Muscle of back (tissue), 11 donors: ENCODE measurements around the gene GLT6D1. TPM values are rescaled to one million over a fixed set of nuclear protein-coding genes. Genes with fewer than 3 reads are reported as not detected.

Source experiments
- DNase-seq, 3 donors: peaks; one replicate each; pipeline versions ENCODE4 v3.0.0 to v3.0.0-alpha.2; 2013
- polyA plus RNA-seq, 10 donors: library from polyadenylated mRNA; unstranded; fragments of 120-200 nt; gene quantifications; one replicate each; pipeline ENCODE4 v1.2.1, GENCODE V29; 2013; ENCODE audit not compliant: insufficient read length in 10 of 10

The GLT6D1 gene
- polyA plus RNA-seq, 10 donors, result not detected

- DNase-seq, result no peak
These were observed 15.1 kb downstream of the GLT6D1 start for GRCh38 chr9:135624282-135624681.

GRCh38 chr9:135622415-135623020, 16.8 kb downstream of the GLT6D1 start:
- no peak for DNase-seq

- DNase-seq, result no peak
These were observed 18.8 kb downstream of the GLT6D1 start for GRCh38 chr9:135620558-135620957.

- no peak for DNase-seq
These were observed 19.8 kb downstream of the GLT6D1 start for GRCh38 chr9:135619599-135619886.

GRCh38 chr9:135618866-135619598, 20.3 kb downstream of the GLT6D1 start:
- DNase-seq, result no peak

GRCh38 chr9:135617991-135618411, 21.3 kb downstream of the GLT6D1 start:
- no peak for DNase-seq

GRCh38 chr9:135617538-135617900, 21.8 kb downstream of the GLT6D1 start:
- DNase-seq, result no peak

GRCh38 chr9:135616619-135617537, 22.5 kb downstream of the GLT6D1 start:
- no peak for DNase-seq

GRCh38 chr9:135615666-135616618, 23.4 kb downstream of the GLT6D1 start:
- DNase-seq, result peak in 1 of 3 donors; percentile 36

- DNase-seq, result no peak
These were observed 24.3 kb downstream of the GLT6D1 start for GRCh38 chr9:135614821-135615665.

- DNase-seq, result no peak
These were observed 25.2 kb downstream of the GLT6D1 start for GRCh38 chr9:135613946-135614805.

- no peak for DNase-seq
These were observed 26.1 kb downstream of the GLT6D1 start for GRCh38 chr9:135612981-135613910.

GRCh38 chr9:135612437-135612836, 26.9 kb downstream of the GLT6D1 start:
- DNase-seq, result no peak

GRCh38 chr9:135611875-135612209, 27.5 kb downstream of the GLT6D1 start:
- no peak for DNase-seq

GRCh38 chr9:135611142-135611874, 28.0 kb downstream of the GLT6D1 start:
- DNase-seq, result no peak

GRCh38 chr9:135610290-135611141, 28.8 kb downstream of the GLT6D1 start:
- no peak for DNase-seq
